Measurements from ENCODE around the gene AP3D1.
"Not testable (repeated sequence)": the region's sequence is repeated elsewhere in the genome, so short reads cannot be mapped to it uniquely, and the experiment has no call there.

The AP3D1 gene

DNA sequence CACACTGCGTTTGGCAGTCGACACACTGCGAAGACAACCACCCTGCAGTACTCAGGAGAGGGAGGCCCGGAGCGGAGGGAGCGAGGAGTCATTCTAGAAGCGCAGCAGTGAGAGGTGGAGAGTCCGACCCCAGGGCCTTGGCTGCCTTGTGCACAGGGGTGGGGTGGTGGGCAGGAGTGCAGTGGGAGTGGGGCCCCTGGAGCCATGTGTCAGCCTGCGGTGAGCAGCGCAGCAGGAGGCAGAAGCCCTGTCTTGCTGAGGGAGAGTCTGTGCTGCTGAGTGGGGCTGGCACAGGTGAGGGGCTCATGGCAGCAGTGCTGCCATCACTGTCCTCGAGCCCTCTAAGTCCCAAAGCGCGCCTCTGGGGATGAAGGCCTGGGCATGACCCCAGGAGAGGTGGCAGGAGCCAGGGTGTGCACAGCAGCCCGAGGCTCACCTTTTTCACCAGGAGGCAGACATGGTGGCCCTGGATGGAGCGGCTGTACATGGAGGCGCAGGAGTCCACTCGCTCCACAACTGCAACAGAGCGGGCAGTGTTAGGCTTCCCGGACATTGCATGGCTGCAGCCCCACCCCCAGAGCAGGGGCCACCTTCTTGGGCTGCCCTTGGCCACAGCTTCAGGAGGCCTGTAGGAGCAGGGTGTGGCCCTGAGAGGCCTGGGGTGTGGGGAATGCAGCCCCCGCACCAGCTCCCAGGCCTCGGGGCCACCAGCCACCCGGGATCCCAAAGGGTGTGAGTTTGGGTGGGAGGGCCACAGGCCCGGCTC, 42.9 kb downstream of the AP3D1 start:
- no peak for DNase-seq

GRCh38 chr19:2103045-2103707, 48.2 kb downstream of the AP3D1 start:
- DNase-seq = no peak

DNA sequence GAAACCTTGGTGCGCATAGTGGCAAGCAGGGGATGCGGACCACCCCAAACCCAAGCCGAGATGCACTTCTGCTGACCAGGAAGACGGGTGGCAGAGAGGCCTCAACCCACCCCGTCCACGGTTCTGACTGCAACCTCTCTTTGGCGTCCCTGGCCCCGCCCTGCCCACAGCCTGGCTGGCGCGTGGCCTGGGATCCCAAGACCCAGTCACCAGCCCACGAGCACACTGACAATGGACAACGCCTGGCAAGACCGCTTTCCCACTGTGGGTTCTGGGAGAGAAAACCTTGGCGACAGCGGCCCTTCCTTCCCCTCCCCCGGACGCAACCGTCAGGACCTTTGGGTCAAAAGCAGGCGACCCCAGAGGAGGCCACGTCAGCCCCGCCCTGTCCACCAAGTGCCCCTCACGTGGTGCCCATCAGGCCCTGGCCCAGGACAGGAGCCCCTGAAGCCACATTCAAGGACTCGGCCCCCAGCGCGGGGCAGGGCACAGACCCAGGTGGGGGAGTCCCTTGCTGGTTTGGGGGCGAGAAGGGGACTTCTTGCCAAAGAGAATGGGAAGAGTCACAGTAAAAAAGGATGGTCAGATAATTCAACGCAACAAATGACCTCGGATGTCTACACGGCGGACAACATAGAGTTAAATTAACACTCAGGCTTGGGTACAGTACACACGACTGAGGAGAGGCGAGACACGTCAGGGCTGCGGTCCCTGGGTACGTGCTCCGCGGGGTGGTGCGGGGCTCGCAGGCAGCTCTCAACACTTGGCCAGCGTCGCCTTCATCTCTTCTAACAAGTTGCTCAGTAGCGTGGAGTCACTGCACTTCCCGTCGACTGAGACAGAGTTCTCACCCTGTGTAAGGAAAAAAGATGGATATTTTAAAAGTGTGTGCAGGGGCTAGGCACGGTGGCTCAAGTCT, 49.7 kb downstream of the AP3D1 start:
- DNase-seq = no peak

GRCh38 chr19:2100719-2101061, 50.7 kb downstream of the AP3D1 start:
- DNase-seq = no peak

- no peak for DNase-seq
Measured at GRCh38 chr19:2099937-2100718, 51.2 kb downstream of the AP3D1 start.

- no peak for DNase-seq
Measured at GRCh38 chr19:2099054-2099501, 52.3 kb downstream of the AP3D1 start.

DNA sequence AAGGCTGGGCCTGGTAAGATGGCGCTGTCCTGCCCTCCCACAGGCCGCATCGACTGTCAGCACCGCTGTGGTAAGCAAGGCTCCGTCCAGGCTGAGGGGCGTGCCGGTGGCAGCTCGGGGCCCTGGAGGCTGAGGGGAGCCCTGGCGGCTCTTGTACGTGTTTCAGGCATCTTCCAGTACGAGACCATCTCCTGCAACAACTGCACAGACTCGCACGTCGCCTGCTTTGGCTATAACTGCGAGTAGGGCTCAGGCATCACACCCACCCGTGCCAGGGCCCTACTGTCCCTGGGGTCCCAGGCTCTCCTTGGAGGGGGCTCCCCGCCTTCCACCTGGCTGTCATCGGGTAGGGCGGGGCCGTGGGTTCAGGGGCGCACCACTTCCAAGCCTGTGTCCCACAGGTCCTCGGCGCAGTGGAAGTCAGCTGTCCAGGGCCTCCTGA, 53.5 kb downstream of the AP3D1 start:
- no peak for DNase-seq

DNA sequence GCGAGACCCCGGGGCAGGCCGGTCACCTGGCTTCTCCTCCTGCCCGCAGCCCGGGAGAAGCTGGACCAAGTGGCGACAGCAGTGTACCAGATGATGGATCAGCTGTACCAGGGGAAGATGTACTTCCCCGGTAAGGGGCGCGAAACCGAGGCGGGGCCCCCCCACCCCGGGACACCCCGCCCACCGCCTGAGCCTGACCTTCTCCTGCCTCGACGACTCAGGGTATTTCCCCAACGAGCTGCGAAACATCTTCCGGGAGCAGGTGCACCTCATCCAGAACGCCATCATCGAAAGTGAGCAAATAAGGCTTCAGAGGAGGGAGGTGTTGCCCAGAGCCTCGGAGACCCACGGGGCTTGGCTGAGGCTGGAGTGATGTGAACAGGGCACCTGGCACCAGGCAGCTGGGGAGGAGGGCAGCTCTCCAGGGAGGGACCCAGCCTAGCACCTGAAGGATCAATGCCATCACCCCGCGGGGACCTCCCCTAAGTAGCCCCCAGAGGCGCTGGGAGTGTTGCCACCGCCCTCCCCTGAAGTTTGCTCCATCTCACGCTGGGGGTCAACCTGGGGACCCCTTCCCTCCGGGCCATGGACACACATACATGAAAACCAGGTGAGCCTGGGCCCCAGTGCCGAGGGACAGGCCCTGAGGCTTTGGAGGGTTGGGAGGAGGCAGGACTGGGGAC, 54.0 kb downstream of the AP3D1 start:
- peak; percentile 48 for DNase-seq

DNA sequence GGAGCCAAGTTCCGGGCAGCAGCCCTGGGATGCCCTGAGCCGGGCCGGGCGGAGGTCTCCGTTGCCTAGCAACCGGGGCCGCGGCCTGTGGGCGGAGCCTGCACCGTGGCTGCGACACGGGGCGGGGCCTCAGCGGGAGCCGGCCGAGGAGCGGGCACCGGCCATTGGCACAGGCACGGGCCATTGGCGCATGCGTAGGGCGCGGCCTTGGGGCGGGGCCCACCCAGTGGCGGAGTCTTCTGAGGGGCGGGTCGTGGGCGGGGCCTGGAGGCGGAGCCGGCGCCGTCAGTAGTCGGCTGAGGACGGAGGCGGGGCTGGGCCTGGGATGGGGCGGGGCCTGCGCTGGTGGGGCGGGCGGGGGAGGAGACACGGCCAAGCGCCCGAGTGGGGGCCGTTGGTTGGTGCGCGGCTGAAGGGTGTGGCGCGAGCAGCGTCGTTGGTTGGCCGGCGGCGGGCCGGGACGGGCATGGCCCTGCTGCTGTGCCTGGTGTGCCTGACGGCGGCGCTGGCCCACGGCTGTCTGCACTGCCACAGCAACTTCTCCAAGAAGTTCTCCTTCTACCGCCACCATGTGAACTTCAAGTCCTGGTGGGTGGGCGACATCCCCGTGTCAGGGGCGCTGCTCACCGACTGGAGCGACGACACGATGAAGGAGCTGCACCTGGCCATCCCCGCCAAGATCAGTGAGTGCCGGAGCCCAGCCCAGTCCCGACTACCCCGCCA, 54.7 kb downstream of the AP3D1 start, which contains the start of gene IZUMO4:
IZUMO4 (plus strand) TSS at position 436 of the 723 bp plus-strand sequence; CDS start at position 467, 31 bp downstream.
- DNase-seq = peak; percentile 100

GRCh38 chr19:2096034-2096479, 55.3 kb downstream of the AP3D1 start, which contains the start of gene MOB3A:
TSS of gene MOB3A (minus strand) at chr19:2096326. CDS start at chr19:2078560, 17,766 bp downstream.
- peak; percentile 90 for DNase-seq

GRCh38 chr19:2091926-2092525, 59.3 kb downstream of the AP3D1 start:
- DNase-seq = not testable (repeated sequence)

DNA sequence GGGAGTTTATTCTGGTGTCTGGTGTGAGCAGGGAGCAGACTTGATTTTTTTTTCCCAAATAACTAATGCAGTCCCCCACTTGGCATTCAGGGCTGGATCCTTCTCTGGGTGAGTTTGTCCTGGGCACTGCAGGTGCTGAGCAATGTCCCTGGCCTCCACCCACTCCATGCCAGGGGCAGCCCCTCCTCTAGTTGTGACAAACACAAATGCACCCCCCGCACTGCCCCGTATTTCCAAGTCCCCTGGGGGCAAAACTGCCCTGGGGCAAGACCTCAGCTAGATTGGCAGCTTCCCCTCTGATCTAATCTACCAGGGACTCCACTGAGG, 61.7 kb downstream of the AP3D1 start:
- no peak for DNase-seq

- DNase-seq = no peak
Measured at GRCh38 chr19:2089001-2089711, 62.2 kb downstream of the AP3D1 start.

GRCh38 chr19:2087621-2088100, 63.7 kb downstream of the AP3D1 start:
- DNase-seq = no peak

DNA sequence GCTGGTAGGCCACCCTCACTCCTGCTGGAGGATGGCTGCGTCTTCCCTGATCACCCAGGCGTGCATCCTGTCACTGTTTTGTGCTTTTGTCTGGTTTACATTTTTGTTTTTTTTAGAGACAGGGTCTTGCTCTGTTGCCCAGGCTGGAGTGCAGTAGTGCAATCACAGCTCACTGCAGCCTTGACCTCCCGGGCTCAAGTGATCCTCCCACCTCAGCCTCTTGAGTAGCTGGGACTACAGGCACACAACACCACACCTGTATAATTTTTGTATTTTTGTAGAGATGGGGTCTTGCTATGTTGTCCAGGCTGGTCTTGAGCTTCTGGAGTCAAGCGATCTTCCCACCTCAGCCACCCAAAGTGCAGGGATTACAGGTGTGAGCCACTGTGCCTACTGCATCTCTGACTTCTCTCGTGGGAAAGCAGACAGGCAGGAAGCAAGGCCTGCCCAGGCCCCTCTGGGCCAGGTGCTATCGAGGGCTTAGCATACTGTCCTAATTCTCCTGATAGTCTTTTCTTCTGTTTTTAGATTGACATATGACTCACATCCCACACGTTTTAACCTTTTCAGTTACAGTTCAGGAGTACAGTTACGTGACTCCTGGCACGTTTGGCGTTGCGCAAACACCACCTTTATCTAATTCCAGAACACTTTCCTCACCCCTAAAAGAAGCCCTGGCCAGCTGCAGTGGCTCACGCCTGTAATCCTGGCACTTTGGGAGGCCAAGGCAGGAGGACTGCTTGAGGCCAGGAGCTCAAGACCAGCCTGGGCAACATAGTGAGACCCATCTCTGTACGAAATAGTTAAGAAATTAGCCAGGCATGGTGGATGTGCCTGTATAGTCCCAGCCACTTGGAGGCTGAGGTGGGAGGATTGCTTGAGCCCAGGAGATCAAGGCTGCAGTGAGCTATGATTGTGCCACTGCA, 64.4 kb downstream of the AP3D1 start:
- DNase-seq = peak; percentile 69

DNA sequence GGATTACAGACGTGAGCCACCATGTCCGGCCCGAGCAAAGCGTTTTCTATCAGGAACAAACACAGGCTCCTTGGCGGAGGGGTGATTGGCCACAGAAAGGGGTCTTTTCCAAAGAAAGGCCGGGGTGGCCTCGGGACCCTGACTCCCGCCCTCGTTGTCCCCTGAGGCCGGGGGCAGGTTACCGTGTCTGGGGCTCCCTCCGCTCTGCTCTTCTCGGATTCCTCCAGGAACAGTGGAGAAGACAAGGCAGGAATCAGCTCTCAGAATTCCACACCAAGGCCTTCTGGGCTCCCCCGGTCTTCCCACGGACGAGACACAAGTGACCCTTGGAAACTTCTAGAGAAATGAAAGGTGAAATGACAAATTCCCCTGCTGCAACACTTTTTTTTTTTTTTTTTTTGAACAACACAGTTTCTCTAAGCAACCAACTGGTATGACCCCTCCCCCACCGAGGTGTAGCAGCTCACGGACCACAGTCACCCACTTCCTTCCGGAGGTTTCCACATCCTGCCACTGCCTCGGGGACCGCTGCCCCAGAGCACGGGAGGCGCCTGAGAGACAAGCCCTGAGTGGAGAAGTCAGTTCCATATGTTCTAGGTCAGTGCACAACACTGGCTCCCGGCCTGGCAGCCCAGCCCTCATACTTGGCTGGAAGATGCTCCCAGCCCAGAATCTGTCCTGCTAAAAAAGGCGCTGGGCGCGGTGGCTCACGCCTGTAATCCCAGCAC, 66.2 kb downstream of the AP3D1 start:
- peak; percentile 98 for DNase-seq

DNA sequence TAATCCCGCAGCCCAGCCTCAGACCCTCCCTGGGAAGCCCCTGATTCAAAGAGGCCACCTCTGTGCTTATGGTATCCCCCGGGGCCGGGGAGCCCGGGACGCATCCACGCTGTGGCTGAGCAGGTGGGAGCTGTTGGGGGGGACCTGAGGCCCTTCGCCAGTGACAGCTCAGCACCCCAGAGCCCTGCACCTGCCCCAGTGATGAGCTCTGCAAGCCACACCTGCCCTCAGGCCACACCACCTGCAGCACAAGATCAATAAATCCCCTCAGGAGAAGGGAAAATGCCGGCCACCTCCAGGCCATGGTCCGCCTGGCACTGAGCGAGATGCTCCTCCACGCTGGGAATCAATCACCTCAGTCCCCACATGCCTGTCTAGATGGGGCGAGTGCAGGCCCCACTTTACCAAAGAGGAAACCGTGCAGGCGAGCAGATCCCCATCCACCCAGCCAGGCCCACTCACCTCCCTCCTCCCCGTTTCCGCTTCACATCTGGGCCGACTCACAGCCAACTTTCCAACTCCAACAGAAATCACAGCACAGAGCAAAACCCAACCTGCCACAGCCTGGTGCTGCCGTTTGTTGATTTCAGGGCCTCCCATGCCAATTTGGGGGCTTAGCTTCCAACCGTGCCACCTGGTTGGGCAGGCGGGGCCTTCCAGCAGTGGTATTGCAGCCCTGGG, 68.1 kb downstream of the AP3D1 start:
- peak; percentile 88 for DNase-seq

Measured in activated CD4-positive, alpha-beta T cell treated with anti-CD3 and anti-CD28 coated beads, Interleukin-2, Interleukin-6, amounts not matched to agents 100 ng/mL and 50 ng/mL, durations not matched to agents 16 hours and 8 hours (primary cell).